Fibroblast of upper back skin (primary cell): ENCODE measurements around the gene CLEC4E.
"Not testable (repeated sequence)": the region's sequence is repeated elsewhere in the genome, so short reads cannot be mapped to it uniquely, and the experiment has no call there.

Experiments
- DNase-seq: peaks from one replicate; pipeline ENCODE4 v3.0.0-alpha.2; 2013

CLEC4E gene, protein sequence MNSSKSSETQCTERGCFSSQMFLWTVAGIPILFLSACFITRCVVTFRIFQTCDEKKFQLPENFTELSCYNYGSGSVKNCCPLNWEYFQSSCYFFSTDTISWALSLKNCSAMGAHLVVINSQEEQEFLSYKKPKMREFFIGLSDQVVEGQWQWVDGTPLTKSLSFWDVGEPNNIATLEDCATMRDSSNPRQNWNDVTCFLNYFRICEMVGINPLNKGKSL

DNA sequence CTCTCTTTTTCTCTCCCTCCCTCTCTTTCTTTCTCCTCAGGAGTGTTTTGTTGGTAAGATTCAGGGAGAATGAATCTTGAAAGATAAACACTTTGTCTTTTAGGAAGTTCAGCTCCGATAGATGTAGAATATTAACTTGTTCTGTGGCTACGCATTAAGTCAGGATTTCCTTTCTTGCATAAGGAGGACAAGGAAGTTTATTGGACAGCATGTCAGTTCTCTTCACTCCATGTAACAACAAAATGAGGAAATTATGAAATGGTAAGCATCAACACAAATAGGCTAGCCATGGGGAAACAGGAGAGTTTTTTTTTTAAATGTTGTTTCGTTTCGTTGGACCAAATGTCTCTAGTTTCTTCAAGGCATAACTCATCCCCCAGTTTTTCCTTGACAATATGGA, at the start of gene CLEC4E:
TSS of gene CLEC4E (minus strand) at position 75 of the 400 bp plus-strand sequence. CDS start 108 bp downstream, outside the sequence.
- not testable (repeated sequence) for DNase-seq

DNA sequence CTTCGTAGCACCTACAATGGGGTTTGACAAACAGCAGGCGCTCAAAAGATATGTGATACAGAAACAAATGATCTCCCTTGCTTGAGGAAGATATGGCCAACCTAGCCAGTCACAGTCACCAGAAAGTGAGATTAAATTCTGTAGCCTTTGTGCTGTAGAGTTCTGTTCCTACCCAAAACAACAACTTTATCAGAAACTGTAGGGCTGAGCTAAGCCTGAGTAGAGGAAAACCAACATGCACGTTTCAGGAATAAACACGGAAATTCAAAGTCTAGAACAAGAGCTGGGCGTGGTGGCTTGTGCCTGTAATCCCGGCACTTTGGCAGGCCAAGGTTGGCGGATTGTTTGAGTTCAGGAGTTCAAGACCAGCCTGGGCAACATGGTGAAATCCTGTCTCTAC, 49.0 kb upstream of the CLEC4E start:
- DNase-seq, result no peak

DNA sequence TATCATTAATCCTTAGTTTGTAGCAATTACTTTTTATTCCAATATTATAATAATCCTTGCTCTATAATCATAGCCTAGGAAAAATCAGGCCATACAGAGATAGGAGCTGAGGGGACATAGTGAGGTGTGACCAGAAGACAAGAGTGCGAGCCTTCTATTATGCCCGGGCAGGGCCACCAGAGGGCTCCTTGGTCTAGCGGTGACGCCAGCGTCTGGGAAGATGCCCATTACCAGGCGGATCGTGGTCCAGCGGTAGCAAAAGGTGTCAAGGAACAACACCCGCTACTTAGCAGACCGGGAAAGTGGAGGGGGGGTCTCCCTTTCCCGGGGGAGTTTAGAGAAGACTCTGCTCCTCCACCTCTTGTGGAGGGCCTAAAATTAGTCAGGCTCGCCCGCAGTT, 43.8 kb upstream of the CLEC4E start:
- not testable (repeated sequence) for DNase-seq

DNA sequence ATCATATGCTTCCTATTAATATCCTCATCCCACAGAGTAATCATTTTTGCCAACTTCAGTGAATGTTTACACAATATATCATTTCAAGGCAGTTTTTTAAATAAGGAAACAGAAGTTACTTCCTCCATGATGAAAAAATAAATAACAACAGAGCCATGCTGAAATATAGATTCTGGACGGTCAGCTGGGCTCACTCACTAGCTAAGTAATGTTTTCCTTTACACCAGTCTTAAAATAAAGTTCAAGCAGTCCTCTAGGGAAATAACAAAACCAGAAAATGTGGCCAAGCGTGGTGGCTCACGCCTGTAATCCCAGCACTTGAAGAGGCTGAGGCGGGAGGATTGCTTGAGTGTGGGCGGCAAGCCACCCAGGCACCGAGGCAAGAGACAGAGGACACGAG, 43.3 kb upstream of the CLEC4E start:
- no peak for DNase-seq

DNA sequence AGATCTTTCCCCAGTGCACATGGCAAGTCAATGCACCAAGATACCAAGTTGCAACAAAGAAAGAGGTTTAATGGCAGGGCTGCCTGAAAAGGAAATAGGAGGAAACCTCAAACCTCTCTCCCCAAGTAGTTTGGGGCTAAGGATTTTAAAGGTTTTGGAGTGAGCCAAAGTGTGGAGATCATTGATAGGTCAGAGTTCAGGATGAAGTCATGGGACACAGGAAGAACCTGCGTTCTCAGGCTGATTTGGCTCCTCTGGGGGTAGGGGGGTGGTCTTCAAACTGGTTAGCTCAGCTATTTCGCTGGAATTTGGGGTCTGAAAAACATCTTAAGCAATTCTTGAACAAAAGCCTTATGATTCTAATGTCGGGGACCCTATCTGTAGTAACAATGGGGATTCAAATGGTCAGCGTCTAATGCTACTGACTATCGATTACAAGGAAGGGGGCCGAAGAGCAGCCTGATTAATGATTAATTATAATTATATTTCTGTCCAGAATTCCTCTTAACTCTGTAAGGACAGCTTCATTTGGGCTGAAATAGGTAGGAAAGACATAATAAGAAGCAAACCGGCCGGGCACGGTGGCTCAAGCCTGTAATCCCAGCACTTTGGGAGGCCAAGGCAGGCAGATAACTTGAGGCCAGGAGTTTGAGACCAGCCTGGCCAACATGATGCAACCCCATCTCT, 40.5 kb upstream of the CLEC4E start:
- no peak for DNase-seq

DNA sequence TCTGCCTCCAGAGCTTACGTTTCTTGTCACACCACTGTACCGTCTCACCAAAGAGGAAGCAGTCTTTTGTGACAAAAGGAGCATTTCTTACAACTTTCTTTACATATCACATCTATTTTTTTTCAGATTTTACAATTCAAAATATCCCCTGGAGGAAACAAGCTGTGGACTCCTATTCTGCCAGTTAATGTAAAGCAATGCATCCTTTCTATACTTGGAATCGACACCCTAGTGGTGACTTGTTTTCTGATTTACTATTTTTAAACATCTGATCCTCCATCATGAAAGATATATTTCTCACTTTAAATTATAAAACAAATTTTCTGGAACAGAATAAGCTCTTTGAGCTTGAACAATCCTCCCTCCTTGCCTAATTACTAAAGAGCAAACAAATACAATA, 37.2 kb upstream of the CLEC4E start:
- no peak for DNase-seq

DNA sequence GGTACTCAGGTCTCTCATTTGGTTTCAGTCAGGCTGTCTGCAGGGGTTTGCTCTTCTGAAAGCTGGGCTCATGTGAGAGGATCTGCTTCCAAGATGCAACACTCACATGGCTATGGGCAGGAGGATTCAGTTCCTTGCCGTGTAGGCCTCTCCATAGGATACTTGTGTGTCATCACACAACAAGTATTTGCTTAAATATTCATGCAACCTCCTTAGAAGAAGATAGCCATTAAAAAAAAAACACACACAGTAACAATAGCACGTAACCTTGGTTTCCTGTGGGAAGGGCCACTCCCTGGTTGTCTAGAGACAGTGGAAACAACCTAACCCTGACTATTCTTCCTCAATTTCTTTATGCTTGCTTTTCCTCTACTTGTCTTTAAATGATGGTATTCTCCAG, 31.8 kb upstream of the CLEC4E start:
- DNase-seq, result no peak

DNA sequence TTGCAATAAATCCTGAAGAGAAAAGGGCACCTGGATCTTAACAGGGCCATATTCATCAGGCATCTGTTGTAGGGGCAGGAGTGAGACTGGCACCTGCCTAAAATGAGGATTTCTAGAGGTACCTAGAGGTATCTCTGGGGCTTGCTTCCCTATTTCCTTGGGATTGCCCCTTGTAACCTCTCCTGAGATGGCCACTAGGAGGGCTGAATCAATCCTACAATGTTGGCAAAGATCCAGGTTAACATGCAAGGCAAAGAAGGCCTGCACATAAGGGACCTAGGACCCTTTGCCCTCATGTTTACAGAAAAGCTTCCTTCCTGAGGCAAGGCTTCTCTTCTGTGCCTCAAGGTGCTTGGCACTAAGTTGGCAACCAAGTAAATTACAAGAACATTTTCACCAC, 25.8 kb upstream of the CLEC4E start:
- DNase-seq, result no peak

DNA sequence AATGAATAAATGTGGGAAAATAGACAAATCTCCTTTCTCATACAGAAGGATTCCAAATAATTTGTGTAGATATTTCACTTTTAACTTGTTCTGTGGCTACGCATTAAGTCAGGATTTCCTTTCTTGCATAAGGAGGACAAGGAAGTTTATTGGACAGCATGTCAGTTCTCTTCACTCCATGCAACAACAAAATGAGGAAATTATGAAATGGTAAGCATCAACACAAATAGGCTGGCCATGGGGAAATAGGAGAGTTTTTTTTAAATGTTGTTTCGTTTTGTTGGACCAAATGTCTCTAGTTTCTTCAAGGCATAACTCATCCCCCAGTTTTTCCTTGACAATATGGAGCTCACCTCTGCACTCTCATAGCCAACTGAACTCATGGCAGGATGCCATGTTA, 25.3 kb upstream of the CLEC4E start:
- not testable (repeated sequence) for DNase-seq

DNA sequence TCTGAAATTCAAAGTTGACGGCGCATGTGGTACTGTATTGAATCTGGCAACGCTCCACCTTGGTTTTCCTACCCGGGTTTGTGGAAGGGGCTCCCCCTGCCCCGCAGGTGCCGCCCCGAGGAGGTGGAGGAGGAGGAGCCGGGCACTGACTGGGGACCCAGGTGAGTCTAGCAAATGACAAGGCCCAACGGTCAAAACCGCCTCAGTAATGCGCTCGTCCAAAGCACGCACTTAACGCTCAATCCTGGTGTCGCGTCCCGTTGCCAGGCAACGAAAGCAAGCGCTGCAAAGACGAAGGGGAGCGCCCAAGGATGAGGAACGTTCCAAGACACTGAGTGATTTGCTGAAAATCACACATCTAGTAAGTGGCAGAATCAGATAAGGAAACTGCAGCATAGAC, 24.0 kb upstream of the CLEC4E start:
- no peak for DNase-seq

DNA sequence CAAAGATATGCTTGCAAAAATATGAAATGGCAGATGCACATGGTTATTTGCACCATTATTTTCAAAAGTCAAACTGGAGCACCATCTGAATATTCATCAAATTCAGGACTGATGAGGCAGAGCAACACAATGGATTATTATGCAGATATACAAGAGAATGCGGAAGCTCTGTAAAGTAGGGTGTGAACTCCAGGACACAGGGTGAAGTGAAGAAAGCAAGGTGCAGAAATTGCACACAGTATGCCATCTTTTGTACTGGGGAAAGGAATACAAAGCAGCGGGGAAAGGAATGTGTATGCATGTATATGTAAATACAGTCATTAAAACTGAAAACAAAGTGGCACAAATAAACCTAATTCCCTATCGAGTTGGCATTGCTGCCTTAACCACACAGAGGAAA, 22.7 kb upstream of the CLEC4E start:
- DNase-seq, result no peak

DNA sequence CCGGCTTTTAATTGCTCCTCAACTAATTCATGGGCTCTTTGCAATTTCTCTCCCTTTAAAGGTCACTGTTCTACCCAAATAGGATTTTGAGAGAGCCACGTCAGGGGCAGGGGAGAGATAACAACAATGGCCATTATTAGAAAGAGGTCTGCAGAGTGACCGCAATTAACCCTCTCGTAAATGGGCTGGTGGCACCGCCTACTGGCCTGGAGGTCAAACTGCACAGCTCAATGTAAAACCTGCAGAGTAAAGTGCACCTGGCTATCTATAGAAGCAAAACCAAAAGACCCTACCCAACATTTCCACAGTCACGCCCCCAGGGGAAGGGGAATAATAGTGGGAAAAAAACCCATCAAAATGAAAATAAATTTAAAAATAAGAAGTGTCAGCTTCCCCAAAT, 21.6 kb upstream of the CLEC4E start:
- no peak for DNase-seq

DNA sequence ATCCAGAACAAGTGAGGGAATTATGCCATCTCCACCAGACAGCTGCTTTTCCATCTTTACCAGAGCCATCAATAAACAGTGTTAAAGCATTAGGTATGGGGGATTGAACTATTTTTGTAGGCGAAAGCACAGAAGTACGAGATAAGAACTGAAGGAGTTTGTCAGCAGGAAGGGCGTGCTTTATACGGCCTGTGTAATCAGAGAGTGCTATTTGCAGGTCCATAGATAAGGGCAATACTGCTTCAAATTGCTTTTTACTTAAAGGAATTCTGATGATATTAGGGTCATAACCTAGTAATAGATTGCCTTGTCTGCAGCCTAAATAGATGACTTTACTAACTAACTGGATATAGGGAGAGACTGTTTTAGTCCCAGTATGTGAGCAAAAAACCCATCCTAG, 20.3 kb upstream of the CLEC4E start:
- DNase-seq, result no peak

DNA sequence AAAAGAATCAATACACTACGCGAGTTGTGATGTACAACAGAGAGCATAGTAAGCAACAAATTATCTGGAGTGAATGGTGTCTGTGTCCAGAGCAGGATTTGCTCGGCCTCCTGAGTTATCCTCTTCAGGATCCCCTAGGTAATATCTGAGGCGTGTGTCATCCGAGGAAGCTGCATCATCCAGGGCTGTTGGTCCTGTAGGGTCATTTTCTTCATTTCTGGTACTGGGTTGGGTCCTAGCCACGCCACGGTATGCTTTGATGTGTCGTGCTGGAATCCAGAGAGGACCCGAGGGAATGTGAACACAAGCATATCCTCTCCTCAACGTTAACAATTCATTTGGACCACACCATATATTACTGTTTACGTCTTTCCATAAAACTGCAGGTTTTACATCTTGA, 19.0 kb upstream of the CLEC4E start:
- DNase-seq, result peak; percentile 71

DNA sequence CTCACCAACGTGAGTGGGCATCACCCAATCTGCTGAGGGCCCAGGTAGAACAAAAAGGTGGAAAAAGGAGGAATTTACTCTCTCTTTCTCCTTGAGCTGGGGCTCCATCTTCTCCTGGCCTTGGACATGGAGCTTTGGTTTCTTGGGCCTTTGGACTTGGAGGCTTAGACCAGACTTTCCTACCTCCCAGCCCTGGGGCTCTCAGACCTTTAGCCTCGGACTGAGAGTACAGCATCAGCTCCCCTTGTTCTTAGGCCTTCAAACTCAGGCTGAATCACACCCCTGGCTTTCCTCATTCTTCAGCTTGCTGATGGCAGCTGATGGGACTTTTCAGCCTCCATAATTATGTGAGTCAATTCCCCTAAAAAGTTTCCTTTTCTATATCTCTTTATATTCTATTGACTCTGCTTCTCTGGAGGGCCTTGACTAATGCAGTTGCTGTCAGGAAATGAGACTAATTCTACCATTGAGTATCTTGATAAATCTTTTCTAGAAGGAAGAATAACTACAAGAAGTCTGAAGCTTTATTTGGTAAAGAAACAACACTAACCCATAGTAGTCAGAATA, 15.9 kb upstream of the CLEC4E start:
- DNase-seq, result no peak

DNA sequence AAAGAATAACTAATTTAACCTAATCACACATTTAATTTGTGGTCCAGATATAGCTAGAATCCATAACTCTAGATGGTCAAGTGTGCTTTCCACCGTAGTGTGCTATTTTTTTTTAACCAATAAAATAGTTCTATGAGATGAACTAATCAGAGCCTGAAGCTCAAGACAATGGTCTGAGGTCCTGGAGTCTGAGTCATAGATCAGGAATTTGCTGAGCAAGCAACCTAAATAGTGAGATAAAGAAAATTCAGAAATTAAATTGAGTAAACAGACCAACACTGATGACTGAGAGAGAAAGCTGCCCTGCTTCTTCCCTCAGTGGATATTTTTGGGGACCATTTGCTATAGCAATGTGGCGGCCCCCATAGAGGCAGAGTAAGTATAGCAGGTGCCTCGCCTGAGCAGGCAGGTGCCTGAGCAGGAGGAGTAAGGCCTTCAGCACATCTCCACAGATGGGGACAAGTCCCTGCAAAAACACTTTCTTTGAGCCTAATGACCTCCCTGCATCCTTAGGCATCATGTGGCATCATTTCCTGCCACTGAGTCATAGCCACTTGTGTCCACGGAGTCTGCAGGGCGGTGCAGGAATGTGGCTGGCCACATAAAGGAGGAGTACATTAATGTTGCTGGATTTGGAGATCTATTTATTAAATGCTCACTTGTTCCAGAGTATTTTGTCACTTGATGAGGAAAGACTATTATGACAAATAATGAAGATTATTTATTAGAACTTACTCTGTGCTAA, 13.9 kb upstream of the CLEC4E start:
- peak; percentile 32 for DNase-seq

DNA sequence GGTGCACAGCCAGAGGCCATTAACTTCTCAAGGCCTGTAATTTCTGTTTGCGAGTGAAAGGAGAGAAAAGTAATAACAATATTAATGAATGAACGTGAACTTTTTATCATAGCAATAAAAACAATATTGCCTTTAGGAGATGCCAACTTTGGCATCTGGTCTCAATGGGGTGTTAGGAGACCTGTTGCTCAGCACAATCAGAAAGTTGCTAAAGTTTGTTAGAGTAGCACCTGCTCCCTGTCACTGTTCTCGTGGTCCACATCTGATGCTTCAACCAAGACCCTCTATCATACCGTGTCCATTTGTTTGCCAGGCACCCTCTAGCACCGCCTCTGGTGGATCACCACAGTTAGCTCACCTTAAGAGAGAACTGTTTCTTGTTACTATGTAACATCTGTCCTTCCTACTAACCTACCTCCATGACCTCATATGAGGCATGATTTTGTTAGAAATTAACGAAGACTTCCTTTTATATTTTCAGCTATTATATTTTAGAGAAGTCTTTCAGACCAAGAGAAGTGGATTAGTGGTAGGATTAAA, 12.5 kb upstream of the CLEC4E start:
- no peak for DNase-seq

DNA sequence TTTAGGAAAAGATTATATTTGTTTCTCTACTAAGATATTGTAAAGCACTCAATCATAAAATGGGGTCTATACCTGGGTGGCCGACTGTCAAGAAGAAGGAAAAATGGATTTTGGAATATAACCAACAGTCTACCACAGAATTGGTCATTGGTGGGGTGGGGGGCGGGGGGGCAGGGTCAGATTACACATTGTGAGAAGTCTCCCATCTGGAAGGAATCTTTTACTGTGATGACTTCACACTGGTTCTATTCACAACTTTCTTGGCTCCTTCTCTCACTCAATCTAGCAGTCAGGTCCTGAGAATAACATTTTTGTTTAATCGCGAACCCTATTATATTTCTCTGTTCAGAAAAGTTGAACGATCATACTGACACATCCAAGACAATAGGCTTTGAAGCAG, 8.7 kb upstream of the CLEC4E start:
- peak; percentile 66 for DNase-seq

DNA sequence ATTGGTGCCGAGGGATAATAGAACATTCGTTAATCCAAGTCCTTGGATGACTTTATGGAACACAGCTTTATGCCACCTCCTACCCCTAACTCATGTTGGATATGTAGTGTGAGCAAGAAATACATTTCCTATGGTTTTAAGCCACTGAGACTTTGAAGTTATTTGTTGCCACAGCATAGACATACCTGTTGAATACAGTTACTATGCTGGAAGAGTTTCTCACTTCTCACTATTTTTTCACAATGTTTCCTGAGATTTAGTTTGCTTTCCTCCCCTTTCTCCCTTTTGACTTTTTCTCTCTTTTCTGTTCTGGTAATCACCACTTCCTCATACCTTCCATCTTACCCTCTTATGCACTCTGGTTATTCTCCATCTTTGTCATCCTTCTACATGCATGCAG, 7.5 kb upstream of the CLEC4E start:
- DNase-seq, result no peak

DNA sequence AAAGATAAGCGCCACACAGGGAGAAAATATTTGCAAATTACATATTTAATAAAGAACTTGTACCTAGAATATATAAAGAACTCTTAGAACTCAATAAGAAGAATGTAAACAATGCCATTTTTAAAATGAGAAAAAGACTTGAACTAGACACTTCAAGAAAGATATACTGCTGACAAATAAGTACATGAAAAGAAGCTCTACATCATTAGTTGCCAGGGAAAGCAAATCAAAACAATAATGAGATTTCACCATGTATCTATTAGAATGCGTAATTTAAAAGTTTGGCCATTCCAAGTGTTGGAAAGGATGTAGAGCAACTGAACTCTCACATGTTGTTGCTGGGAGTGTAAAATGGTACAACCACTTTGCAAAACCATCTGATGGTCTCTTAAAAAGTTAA, 6.9 kb upstream of the CLEC4E start:
- no peak for DNase-seq

DNA sequence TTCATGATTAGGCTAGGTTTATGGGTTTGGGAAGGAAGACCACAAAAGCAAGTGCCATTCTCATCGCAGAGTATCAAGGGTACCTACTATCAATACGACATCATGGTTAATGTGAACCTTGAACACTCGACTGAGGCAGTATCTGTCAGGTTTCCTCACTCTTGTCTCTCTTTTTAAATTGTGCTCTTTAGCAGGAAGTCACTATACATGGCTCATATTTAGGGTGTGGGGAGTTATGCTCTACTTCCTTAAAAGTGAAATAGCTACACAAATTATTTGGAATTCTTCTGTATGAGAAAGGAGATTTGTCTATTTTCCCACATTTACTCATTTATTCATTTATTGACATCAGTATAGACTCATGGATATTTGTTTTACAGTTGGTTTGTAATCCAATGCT, 5.9 kb upstream of the CLEC4E start:
- DNase-seq, result no peak

DNA sequence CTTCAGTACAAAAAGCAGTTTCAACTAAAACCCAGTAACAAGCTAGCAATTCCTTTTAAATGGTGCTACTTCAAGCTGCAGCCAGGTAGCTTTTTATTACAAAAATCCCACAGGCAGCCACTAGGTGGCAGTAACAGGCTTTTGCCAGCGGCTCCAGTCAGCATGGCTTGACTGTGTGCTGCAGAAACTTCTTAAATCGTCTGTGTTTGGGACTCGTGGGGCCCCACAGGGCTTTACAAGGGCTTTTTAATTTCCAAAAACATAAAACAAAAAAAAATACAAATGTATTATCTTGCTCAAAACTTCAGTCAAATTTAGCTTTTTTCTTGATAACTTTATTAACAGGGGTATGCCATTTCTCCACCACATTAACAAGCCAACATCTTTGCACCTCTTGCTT, 3.6 kb upstream of the CLEC4E start:
- DNase-seq, result peak; percentile 64

DNA sequence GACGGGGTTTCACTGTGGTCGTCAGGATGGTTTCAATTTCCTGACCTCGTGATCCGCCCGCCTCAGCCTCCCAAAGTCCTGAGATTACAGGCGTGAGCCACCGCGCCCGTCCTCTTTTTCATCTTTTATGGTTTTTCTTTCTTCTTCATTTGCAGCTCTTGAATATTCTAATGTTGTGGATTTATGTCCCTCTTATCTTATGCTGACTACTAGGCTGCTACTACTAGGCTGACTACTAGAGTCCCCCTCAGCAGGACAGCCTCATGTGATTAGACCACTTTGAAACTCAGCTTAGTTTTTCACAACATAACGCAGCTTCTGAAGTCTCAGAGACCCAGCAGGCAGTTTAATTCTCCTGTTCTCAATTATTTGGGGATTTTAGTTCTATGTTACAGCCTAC, 857 bp upstream of the CLEC4E start:
- DNase-seq, result no peak

DNA sequence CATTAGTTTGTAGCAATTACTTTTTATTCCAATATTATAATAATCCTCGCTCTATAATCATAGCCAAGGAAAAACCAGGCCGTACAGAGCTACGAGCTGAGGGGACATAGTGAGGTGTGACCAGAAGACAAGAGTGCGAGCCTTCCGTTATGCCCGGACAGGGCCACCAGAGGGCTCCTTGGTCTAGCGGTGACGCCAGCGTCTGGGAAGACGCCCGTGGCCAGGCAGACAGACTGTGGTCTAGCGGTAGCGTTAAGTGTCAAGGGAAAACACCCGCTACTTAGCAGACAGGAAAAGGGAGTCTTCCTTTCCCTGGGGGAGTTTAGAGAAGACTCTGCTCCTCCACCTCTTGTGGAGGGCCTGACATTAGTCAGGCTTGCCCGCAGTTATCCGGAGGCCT, 2.9 kb downstream of the CLEC4E start:
- DNase-seq, result not testable (repeated sequence)
